ENCODE measurements around the gene SRBD1.

GRCh38 chr2:45583977-45584376 lies 27.1 kb downstream of the SRBD1 start:
- TF ChIP-seq CTCF (conservative IDR thresholded peaks at IDR 0.05 in 1 of 2, IDR thresholded peaks at IDR 0.05 in 1 of 2; ENCODE audit: low read depth in 1 of 2, low read length in 2 of 2) (no peak), EZH2 (IDR thresholded peaks at IDR 0.05; ENCODE audit: low read length, missing control alignments) (no peak)

All from fibroblast of lung (primary cell).